T-helper 22 cell (primary cell): ENCODE data around the gene POLR3C.

Experiments used
- DNase-seq: peaks from one replicate; pipeline ENCODE4 v3.0.0-alpha.2; 2020; ENCODE audit warnings: low read depth

POLR3C gene

GRCh38 chr1:145871994-145872924 is 48.3 kb downstream of the POLR3C start:
- DNase-seq: no peak

GRCh38 chr1:145874646-145875045 is 50.6 kb downstream of the POLR3C start:
- no peak for DNase-seq

DNA sequence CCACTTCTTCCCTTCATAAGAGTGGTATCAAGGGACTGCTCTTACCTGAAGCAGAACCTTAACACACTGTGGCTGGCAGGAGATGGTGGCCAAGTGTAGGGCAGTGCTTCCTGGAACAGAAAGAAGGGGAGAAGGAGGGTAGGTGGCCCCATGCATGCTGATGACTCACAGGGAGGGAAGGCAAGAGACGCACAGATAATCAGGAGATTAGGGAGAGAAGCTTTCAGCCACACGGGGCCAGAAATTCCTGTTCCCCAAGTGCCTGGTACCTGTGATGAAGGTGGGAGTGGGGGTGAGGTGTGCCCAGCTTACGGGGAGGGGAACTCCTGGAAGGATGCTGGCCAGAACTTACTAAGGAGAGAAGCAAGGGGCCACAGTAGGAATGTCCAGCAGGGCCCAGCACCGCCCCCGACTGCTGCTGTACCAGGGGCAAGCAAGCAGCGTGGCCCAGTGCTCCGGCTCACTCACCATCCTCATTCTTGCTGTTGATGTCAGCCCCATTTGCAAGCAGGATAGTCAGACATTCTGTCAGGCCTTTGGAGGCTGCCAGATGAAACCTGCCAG is 54.0 kb downstream of the POLR3C start:
- no peak for DNase-seq

DNA sequence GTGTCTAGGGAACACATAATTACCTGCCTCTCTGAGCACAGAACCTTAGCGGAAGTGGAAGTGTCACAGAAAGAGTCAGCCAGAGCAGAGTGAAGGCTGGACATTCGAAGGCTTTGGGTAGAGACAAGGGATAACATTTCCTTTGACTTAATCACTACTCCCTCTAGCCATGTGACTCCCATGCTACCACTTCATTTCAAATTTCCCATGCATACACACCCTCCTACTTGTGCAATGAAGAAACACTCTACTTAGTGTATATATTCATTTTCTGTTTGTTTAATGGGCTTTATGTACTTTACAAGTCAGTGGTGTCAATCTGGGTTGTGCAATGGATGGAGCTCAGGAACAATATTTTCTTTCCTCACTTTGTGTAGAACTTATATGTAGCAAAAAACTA is 54.7 kb downstream of the POLR3C start:
- DNase-seq: no peak

- DNase-seq: no peak
Observed at GRCh38 chr1:145879775-145880174, 55.8 kb downstream of the POLR3C start.

DNA sequence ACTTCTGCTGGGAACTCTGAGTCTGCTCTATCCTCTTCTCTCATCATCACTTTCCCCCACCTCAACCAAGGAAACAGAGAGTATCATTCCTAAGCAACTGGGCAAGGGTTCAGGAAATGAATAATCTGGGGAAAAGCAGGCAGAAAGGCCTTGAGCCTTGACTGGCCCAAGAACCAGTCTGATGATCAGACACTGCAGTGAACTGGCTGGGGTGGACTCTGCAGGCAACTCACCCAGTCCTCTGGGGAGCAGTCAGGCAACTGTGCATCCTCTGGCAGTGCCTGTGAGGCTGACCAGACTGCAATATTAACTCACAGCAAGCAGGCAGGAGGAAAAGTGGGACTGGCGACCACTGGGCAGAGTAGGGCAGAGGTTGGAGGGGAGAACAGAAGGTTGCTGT is 60.7 kb downstream of the POLR3C start:
- no peak for DNase-seq

- peak; percentile 76 for DNase-seq
Observed at GRCh38 chr1:145885738-145886287, 61.8 kb downstream of the POLR3C start, which contains the start of gene ANKRD35. Gene ANKRD35 (minus strand): TSS chr1:145885866. CDS start chr1:145885758, 108 bp downstream.

GRCh38 chr1:145886390-145886789 is 62.4 kb downstream of the POLR3C start:
- no peak for DNase-seq

GRCh38 chr1:145886816-145887215 is 62.8 kb downstream of the POLR3C start:
- DNase-seq: no peak

DNA sequence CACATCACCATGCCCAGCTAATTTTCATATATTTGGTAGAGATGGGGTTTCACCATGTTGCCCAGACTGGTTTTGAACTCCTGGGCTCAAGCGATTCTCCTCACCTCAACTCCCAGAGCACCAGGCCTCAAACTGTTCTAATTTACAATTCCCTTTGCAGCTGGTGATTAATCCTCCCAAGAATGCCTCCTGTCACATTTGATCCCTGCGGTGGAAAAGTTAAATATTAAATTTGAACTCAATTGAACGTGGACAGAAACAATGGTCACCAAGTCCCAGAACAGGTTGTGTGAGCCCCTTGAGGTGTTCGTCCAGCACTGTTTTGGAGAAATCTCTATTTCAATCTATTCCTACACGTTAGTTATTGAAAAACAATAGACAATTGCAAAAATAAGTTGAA is 63.6 kb downstream of the POLR3C start:
- DNase-seq: no peak

DNA sequence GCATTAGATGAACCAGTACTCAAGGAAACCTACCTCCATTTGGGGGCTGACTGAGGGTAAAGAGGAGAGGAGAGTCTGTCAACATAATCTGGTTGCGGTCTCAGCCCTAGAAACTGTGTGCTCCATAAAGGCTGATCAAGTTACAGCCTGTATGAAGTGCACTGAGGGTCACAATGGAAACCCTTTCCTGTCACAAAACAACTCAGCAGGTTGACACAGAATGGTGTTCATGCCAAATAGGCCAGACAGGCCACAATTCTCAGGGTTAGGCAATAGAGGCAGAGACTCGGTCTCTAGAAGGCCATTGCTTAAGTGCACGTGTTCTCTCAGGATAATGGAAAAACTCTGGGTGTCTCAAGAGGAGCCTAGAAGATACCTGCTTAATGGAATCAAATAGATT is 65.7 kb downstream of the POLR3C start:
- no peak for DNase-seq

- no peak for DNase-seq
Observed at GRCh38 chr1:145891143-145891542, 67.1 kb downstream of the POLR3C start.

DNA sequence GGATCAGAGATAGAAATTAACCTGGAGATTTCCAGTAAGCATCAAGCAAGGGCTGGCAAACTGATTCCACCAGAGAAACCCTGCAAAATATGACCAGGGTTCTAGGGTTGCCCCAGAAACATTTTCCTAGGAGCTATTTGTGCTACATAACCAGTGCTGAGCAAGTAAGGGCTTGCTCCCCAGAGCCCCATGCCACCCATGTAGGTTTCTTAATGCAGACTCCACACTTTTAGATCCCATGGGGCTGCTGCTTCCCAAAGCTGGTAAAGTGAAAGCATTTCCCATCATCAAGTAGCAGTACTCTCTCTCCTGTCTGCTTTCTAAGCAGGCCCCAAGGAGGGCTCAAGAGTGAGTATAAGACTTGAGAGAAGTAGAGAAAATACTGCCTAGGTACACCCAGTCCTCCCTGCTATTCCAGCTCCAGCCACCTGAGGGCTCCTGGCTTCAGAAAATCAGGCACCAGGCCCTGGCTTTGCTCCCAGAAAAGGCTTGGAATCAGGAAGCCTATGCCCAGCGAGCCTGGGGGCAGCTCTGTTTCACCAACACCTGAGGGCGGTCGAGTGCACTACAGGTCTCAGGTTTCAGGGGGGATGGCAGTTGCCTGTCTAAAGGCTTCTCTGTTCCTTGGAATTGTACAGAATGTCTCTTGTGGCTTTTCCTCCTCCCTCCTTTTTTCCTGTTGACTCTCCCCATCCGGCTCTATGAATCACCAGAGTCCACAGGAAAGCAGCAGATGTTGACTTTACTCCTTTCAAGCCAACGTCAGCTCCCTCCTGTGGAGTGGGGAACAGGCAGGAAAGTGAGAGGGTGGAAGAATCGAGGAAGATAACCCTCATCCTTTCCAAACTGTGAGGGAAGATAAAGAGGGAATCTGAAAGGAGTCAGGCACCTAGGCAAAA is 67.8 kb downstream of the POLR3C start:
- no peak for DNase-seq

DNA sequence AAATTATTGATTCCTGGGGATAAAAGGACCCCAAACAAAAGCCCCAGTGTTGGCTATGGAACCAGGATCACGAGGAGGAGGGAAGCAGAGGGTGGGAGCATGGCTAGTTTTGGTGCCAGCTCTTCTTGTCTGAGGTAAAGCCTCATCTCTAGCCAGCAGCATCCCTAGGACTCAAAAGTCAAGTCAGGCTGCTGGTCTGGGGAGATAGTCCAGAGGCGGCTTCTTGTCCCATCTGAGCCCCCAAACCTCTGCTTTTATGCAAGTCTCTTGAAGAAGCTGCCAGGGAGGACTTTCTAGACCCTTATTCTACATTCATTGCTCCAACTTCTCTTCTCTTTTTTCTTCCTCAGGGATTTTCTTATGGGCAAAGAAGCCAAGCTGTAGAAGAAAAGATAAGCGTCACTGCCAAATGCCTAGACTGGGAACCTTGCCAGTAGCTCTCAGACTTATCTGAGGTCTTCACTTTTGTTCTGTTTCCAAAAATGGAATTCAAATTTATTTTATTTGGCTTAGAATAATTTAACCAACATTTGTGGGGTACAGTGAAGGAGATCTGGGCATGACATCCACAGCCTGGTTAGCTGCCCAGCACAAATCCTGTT is 68.6 kb downstream of the POLR3C start:
- no peak for DNase-seq

- DNase-seq: no peak
Observed at GRCh38 chr1:145893306-145894055, 69.5 kb downstream of the POLR3C start.
